Endothelial cell of umbilical vein (primary cell): Measurements from ENCODE around the gene UBE2K. TPM values are rescaled to one million over a fixed set of nuclear protein-coding genes. Genes with fewer than 3 reads are reported as not detected.

Source experiments
- BruUV-seq: library from RNA; stranded (reverse); fragments of 400-500 nt; replicated peaks from 2 replicates; lab custom pipeline; 2021; lab: Mats Ljungman, UMichigan
- CTCF ChIA-PET: fragments of 300-600, 350-600 bp; sonication (Branson Sonifier 250); formaldehyde crosslinking; loops from one replicate; lab custom pipeline; 2021; ENCODE audit warnings: antibody characterized with exemption, inconsistent platforms; lab: Charles Lee
- POLR2A ChIA-PET: fragments of 300-600, 350-600 bp; sonication (Branson Sonifier 250); formaldehyde crosslinking; loops from one replicate; lab custom pipeline; 2021; ENCODE audit warnings: antibody characterized with exemption, inconsistent platforms; lab: Charles Lee
- DNase-seq: peaks from one replicate; pipeline ENCODE4 v3.0.0-alpha.2; 2011; ENCODE audit warnings: low read depth, low spot score
- FAIRE-seq: peaks from 2 replicates; lab custom pipeline; 2011; peaks lifted over from hg19 to GRCh38; lab: Jason Lieb, UNC
- H2AFZ ChIP-seq: 2 replicates; pipeline ENCODE4 v1.6.0; 2012; ENCODE audit warnings: low read depth, low read length, control low read depth, inconsistent platforms
- H3K27ac ChIP-seq: 2 replicates; pipeline ENCODE4 v1.5.1; 2011; ENCODE audit warnings: low read depth, mild to moderate bottlenecking, control low read depth, low read length, moderate library complexity; ENCODE audit not compliant: insufficient read depth
- H3K27me3 ChIP-seq, 2 experiments: 2 replicates each; pipeline versions ENCODE4 v1.6.0 to v1.6.1; 2011; ENCODE audit warnings: low read length in 2 of 2, mixed read lengths in 1 of 2; ENCODE audit not compliant: control insufficient read depth in 2 of 2, insufficient read depth in 2 of 2
- H3K36me3 ChIP-seq, 2 experiments: 2 replicates in 1 of 2; 3 replicates in 1 of 2; pipeline ENCODE4 v1.5.1; 2011; ENCODE audit warnings: low read length in 2 of 2, mild to moderate bottlenecking in 1 of 2, moderate library complexity in 1 of 2; ENCODE audit not compliant: control insufficient read depth in 2 of 2, insufficient read depth in 2 of 2; ENCODE audit errors: extremely low read depth in 1 of 2
- H3K4me1 ChIP-seq: 3 replicates; pipeline ENCODE4 v1.5.1; 2011; ENCODE audit warnings: mild to moderate bottlenecking, low read length; ENCODE audit not compliant: control insufficient read depth, insufficient read depth; ENCODE audit errors: extremely low read depth
- H3K4me2 ChIP-seq: 2 replicates; pipeline ENCODE4 v1.6.1; 2011; ENCODE audit warnings: low read length, control low read depth, mixed read lengths; ENCODE audit not compliant: insufficient read depth
- H3K4me3 ChIP-seq, 3 experiments: fragments of 200-600 bp in 1 of 3; sonication (generic), shearing (Covaris generic) in 1 of 3; replicated peaks in 1 of 3; 2 replicates each; pipeline ENCODE4 v1.5.1; 2011 to 2016; ENCODE audit warnings: control low read depth in 3 of 3, low read length in 3 of 3, mild to moderate bottlenecking in 2 of 3, inconsistent platforms in 1 of 3, low read depth in 1 of 3, moderate library complexity in 1 of 3; ENCODE audit not compliant: insufficient read depth in 1 of 3
- H3K79me2 ChIP-seq: 2 replicates; pipeline ENCODE4 v1.6.0; 2012; ENCODE audit warnings: low read length, inconsistent platforms; ENCODE audit not compliant: control insufficient read depth, insufficient read depth
- H3K9ac ChIP-seq: replicated peaks from 2 replicates; pipeline ENCODE3; 2011; ENCODE audit warnings: low read length, control low read depth; ENCODE audit not compliant: insufficient read depth; ENCODE audit errors: extremely low read depth
- H3K9me1 ChIP-seq: replicated peaks from 3 replicates; pipeline ENCODE4 v1.6.0; 2011; ENCODE audit warnings: mild to moderate bottlenecking, low read length; ENCODE audit not compliant: control insufficient read depth, insufficient read depth; ENCODE audit errors: extremely low read depth
- H3K9me3 ChIP-seq: replicated peaks from 2 replicates; pipeline ENCODE4 v1.5.1; 2012; ENCODE audit warnings: low read length, inconsistent platforms; ENCODE audit not compliant: control insufficient read depth, insufficient read depth
- H4K20me1 ChIP-seq: replicated peaks from 2 replicates; pipeline ENCODE3; 2011; ENCODE audit warnings: mild to moderate bottlenecking, low read length; ENCODE audit not compliant: control insufficient read depth, insufficient read depth; ENCODE audit errors: extremely low read depth
- CTCF ChIP-seq, 2 donors: IDR thresholded peaks; 1 replicate in 1 of 2; 2 replicates in 1 of 2; pipeline ENCODE4 v1.5.1; 2011; ENCODE audit warnings: low read length in 2 of 2, mild to moderate bottlenecking in 2 of 2, moderate library complexity in 2 of 2, control low read depth in 1 of 2, inconsistent platforms in 1 of 2, low read depth in 1 of 2; ENCODE audit not compliant: insufficient read depth in 1 of 2; ENCODE audit errors: extremely low read depth in 1 of 2
- EZH2 ChIP-seq: IDR thresholded peaks from 2 replicates; pipeline ENCODE4 v1.6.1; 2012; ENCODE audit warnings: borderline replicate concordance, low read depth, mild to moderate bottlenecking, moderate library complexity, low read length, inconsistent platforms; ENCODE audit not compliant: severe bottlenecking
- FOS ChIP-seq: IDR thresholded peaks from 2 replicates; pipeline ENCODE4 v1.6.1; 2011; ENCODE audit warnings: mild to moderate bottlenecking, low read length, moderate library complexity, borderline replicate concordance; ENCODE audit not compliant: insufficient read depth
- GATA2 ChIP-seq: IDR thresholded peaks from 2 replicates; pipeline ENCODE4 v1.7.0; 2011; ENCODE audit warnings: low read depth, mild to moderate bottlenecking, moderate library complexity, mixed read lengths, low read length; ENCODE audit not compliant: insufficient read length, insufficient read depth
- JUN ChIP-seq: IDR thresholded peaks from 2 replicates; pipeline ENCODE4 v1.6.1; 2011; ENCODE audit warnings: borderline replicate concordance, low read depth; ENCODE audit not compliant: insufficient read length, insufficient read depth
- MYC ChIP-seq: IDR thresholded peaks from one replicate; pipeline ENCODE4 v1.6.1; 2011; ENCODE audit warnings: mild to moderate bottlenecking, low read depth, low read length
- POLR2A ChIP-seq: IDR thresholded peaks from 2 replicates; pipeline ENCODE4 v1.6.1; 2012; ENCODE audit warnings: low read depth, mild to moderate bottlenecking, control low read depth, low read length
- POLR2AphosphoS5 ChIP-seq: IDR thresholded peaks from 2 replicates; pipeline ENCODE4 v1.6.1; 2012; ENCODE audit warnings: low read depth, mild to moderate bottlenecking, control low read depth, low read length, moderate library complexity; ENCODE audit not compliant: insufficient read depth
- dilution Hi-C: fragments of 300-500 bp; cut with MboI; formaldehyde crosslinking; loops from one replicate; pipeline ENCODE4 v1.15.0; 2019; ENCODE audit warnings: low sequenced_read_pairs; ENCODE audit not compliant: extremely low pct_ligation_motif_present
- intact Hi-C: fragments of 100-400 bp; cut with micrococcal nuclease; formaldehyde crosslinking; loops from one replicate; pipeline ENCODE4 v1.10.0; 2022
- polyA plus RNA-seq, 4 experiments: library from polyadenylated mRNA; depleted of rRNA in 3 of 4; stranded (reverse) in 3 of 4; unstranded in 1 of 4; fragments of >200 nt; gene quantifications; 2 replicates each; pipeline versions ENCODE4 v1.2.1 to v1.2.3, GENCODE V29; 2011 to 2012; ENCODE audit warnings: missing spikeins in 1 of 4
- total RNA-seq: library from RNA; stranded (reverse); gene quantifications from 2 replicates; pipeline ENCODE4 v1.2.3, GENCODE V29; 2021
- TF ChIP-seq, protein P1 (sequence below): IDR thresholded peaks from 2 replicates; pipeline ENCODE4 v1.6.1; 2011; ENCODE audit not compliant: insufficient read depth, insufficient read length

The UBE2K gene
- total and polyA plus RNA-seq, 2 donors (not counting 3 experiments of a cell fraction or from before 2014, with no cell fraction given) = 32.5 to 97.8 TPM

- dilution Hi-C loops = no loop called here
- Histone ChIP-seq H3K4me2 (no peak overlapping the region), H3K9me1 (no peaks in the 10 kb centered on the region), H3K27ac (no peak overlapping the region), H3K4me1 (peaks cover 16% of the 10 kb centered on the region), H4K20me1 (no peaks in the 10 kb centered on the region), H3K9ac (no peak overlapping the region), H3K4me3 (no peak overlapping the region), H3K79me2 (no peaks in the 10 kb centered on the region), H3K9me3 (no peaks in the 10 kb centered on the region), H3K27me3 (no peaks in the 10 kb centered on the region), H2AFZ (no peak overlapping the region), H3K36me3 (no peaks in the 10 kb centered on the region)
- DNase-seq (no peak), FAIRE-seq (no peak)
- BruUV-seq = no TSS peak
- intact Hi-C loops = no loop called here
- TF ChIP-seq POLR2A (no peak), MYC (no peak), FOS (no peak), CTCF (IDR thresholded peaks at IDR 0.05; ENCODE audit: extremely low read depth in 1 of 2, insufficient read depth in 1 of 2, low read depth in 1 of 2, low read length in 2 of 2) (no peak), POLR2AphosphoS5 (no peak), EZH2 (no peak), JUN (no peak), GATA2 (no peak)
- TF ChIP-seq, protein P1, sequence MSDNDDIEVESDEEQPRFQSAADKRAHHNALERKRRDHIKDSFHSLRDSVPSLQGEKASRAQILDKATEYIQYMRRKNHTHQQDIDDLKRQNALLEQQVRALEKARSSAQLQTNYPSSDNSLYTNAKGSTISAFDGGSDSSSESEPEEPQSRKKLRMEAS = no peak
- POLR2A ChIA-PET = no interaction called here
- CTCF ChIA-PET = interaction anchor here (0.6 to 1.4 kb wide), 2 partner anchors 9 to 232 kb away, joined by 3 read pairs; no protein-coding TSS in a partner anchor
Measured at GRCh38 chr4:39818646-39819045, 120.7 kb downstream of the UBE2K start.
